ENCODE results near the gene FHIT.

The FHIT gene

DNA sequence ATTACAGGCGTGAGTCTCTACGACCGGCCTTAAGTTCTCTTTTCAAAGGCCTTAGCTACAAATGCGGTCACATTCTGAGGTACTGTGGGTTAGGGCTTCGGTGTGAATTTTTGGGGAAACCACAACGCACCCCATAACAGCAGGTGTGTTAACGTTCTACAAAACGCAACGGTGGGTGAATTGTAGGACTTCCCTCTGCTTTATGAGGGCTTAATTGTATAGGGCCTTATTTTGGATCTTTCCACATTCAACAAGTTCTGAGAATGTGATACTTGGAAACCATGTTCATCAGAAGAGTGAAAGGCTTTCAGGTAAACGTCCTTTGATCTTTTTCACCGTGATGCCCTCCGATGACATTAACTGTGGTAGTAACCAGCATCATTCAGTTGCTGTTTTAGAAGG lies 1202.8 kb downstream of the FHIT start:
- Histone ChIP-seq H3K9ac (no peak overlapping the region), H3K27me3 (ENCODE audit: control insufficient read depth, insufficient read depth, low read length) (no peaks in the 10 kb centered on the region), H3K4me3 (ENCODE audit: low read depth, low read length) (no peak overlapping the region), H3K4me2 (ENCODE audit: low read length) (no peak overlapping the region), H3K27ac (no peak overlapping the region), H2AFZ (no peak overlapping the region), H3K79me2 (no peaks in the 10 kb centered on the region), H3K36me3 (ENCODE audit: control insufficient read depth, insufficient read depth, low read length) (no peaks in the 10 kb centered on the region), H3K9me3 (ENCODE audit: control insufficient read depth, low read length) (no peaks in the 10 kb centered on the region), H3K4me1 (no peaks in the 10 kb centered on the region)
- TF ChIP-seq, protein P1, sequence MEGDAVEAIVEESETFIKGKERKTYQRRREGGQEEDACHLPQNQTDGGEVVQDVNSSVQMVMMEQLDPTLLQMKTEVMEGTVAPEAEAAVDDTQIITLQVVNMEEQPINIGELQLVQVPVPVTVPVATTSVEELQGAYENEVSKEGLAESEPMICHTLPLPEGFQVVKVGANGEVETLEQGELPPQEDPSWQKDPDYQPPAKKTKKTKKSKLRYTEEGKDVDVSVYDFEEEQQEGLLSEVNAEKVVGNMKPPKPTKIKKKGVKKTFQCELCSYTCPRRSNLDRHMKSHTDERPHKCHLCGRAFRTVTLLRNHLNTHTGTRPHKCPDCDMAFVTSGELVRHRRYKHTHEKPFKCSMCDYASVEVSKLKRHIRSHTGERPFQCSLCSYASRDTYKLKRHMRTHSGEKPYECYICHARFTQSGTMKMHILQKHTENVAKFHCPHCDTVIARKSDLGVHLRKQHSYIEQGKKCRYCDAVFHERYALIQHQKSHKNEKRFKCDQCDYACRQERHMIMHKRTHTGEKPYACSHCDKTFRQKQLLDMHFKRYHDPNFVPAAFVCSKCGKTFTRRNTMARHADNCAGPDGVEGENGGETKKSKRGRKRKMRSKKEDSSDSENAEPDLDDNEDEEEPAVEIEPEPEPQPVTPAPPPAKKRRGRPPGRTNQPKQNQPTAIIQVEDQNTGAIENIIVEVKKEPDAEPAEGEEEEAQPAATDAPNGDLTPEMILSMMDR (IDR thresholded peaks at IDR 0.05), result no peak

DNA sequence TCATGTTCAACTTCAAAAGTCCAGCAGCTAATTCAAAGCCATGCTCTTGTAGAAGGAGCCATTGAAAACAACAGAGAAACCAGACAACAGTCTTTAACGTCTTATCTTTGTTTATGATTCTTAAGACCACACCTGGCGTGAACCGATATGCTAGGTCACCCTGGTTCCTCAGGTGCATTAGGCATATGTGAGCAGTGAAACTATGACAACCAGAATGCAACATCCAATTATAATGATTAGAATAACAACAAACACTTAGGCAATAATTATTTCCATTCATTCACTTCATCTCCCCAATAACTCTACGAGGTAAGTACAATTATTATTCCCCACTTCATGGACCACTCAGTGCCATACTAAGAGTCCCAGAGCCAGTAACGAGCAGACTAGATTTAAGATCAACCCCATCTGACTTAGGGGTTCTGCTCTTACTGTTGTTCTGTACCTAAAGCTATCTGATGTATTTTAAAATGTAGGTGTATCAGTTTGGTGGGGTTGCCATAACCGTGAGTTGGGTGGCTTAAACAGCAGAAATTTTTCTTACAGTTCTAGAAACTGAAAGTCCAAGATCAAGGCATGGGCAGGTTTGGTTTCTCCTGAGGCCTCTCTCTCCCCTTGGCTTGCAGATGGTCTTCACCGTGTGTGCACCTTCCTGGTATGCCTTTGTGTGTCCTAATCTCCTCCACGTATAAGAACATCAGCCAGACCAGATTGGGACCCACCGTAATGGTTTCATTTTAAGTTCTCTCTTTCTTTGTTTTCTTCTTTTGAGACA lies 1203.6 kb downstream of the FHIT start:
- Histone ChIP-seq H3K36me3 (ENCODE audit: control insufficient read depth, insufficient read depth, low read length) (no peaks in the 10 kb centered on the region), H3K4me3 (ENCODE audit: low read depth, low read length) (no peak overlapping the region), H3K79me2 (no peaks in the 10 kb centered on the region), H2AFZ (no peak overlapping the region), H3K27me3 (ENCODE audit: control insufficient read depth, insufficient read depth, low read length) (no peaks in the 10 kb centered on the region), H3K4me2 (ENCODE audit: low read length) (no peak overlapping the region), H3K9ac (no peak overlapping the region), H3K27ac (no peak overlapping the region), H3K4me1 (no peaks in the 10 kb centered on the region), H3K9me3 (ENCODE audit: control insufficient read depth, low read length) (no peaks in the 10 kb centered on the region)
- TF ChIP-seq, protein P1 (IDR thresholded peaks at IDR 0.05), result no peak

DNA sequence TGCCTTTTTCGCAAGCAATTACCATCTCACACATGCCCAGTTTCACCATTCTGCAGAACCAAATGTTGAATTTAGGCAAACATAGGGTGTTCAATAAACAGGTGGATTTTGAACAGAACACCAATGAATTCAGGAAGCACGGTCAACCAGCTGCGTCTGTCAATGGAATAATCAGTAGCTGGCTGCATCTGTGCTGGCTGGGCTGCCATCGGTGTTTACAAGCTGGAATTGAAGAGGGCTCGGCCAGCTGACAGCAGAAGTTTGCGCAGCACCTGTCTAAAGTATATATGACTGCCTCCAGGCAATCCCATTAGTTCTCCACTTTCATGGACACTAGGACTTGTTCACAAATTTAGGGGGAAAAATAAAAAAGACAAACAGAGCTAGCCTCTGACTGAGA lies 1205.0 kb downstream of the FHIT start:
- H3K27ac ChIP-seq, result no peak overlapping the region
- H3K79me2 ChIP-seq, result no peaks in the 10 kb centered on the region
- no peaks in the 10 kb centered on the region for H3K27me3 ChIP-seq (ENCODE audit: control insufficient read depth, insufficient read depth, low read length)
- no peak overlapping the region for H3K4me2 ChIP-seq (ENCODE audit: low read length)
- H2AFZ ChIP-seq, result no peak overlapping the region
- no peak overlapping the region for H3K4me3 ChIP-seq (ENCODE audit: low read depth, low read length)
- no peak overlapping the region for H3K9ac ChIP-seq
- no peaks in the 10 kb centered on the region for H3K9me3 ChIP-seq (ENCODE audit: control insufficient read depth, low read length)
- TF ChIP-seq, protein P1 (IDR thresholded peaks at IDR 0.05), result no peak
- H3K4me1 ChIP-seq, result no peaks in the 10 kb centered on the region
- no peaks in the 10 kb centered on the region for H3K36me3 ChIP-seq (ENCODE audit: control insufficient read depth, insufficient read depth, low read length)

DNA sequence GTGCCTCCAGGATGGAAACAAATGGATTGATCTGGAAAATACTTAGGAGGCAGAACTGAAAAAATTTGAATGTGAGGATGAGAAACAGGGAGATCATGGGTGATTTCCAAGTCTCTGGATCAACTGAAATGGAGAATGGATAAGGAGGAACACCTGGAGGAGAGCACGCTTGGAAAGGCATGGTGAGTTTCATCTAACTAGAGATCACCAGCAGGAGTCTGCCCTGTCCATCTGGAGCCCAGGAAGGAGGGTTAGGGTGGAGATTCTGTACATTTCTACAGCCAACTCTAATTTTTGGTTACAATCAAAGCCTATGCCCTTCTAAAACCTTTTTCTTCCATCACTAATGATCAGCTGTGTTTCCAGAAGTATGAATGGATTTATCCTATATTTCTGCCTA lies 1205.6 kb downstream of the FHIT start:
- Histone ChIP-seq H3K9me3 (ENCODE audit: control insufficient read depth, low read length) (no peaks in the 10 kb centered on the region), H3K27me3 (ENCODE audit: control insufficient read depth, insufficient read depth, low read length) (no peaks in the 10 kb centered on the region), H3K79me2 (no peaks in the 10 kb centered on the region), H3K4me3 (ENCODE audit: low read depth, low read length) (no peak overlapping the region), H3K36me3 (ENCODE audit: control insufficient read depth, insufficient read depth, low read length) (no peaks in the 10 kb centered on the region), H3K27ac (no peak overlapping the region), H2AFZ (no peak overlapping the region), H3K4me2 (ENCODE audit: low read length) (no peak overlapping the region), H3K4me1 (no peaks in the 10 kb centered on the region), H3K9ac (no peak overlapping the region)
- TF ChIP-seq, protein P1 (IDR thresholded peaks at IDR 0.05), result no peak

DNA sequence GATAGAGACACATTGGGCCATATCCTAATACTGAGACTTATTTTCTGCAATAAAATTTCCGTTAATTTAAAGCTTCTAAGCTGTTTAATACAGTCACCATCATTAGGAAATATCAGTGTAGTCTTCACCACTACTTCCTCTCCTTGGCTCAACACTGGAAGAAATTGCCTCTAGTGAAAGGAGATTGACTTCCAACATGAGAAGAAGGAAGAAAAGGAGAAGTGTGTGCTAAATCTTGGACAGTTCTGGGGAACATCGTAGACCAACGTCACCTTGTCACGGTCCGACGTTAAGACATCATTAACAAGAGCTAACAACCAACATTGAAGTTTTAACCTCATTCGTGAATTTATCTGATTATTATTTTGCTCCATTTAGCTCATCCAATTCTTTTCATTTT lies 1214.4 kb downstream of the FHIT start:
- Histone ChIP-seq H2AFZ (no peak overlapping the region), H3K9me3 (ENCODE audit: control insufficient read depth, low read length) (no peaks in the 10 kb centered on the region), H3K79me2 (no peaks in the 10 kb centered on the region), H3K36me3 (ENCODE audit: control insufficient read depth, insufficient read depth, low read length) (no peaks in the 10 kb centered on the region), H3K4me2 (ENCODE audit: low read length) (no peak overlapping the region), H3K9ac (no peak overlapping the region), H3K4me1 (no peaks in the 10 kb centered on the region), H3K27ac (no peak overlapping the region), H3K27me3 (ENCODE audit: control insufficient read depth, insufficient read depth, low read length) (no peaks in the 10 kb centered on the region), H3K4me3 (ENCODE audit: low read depth, low read length) (no peak overlapping the region)
- TF ChIP-seq, protein P1 (IDR thresholded peaks at IDR 0.05), result no peak
